Measurements from ENCODE around the gene EHD2.
"Not testable (repeated sequence)": the region's sequence is repeated elsewhere in the genome, so short reads cannot be mapped to it uniquely, and the experiment has no call there.

- TF ChIP-seq CTCF, POLR2A (IDR thresholded peaks at IDR 0.05): not testable (repeated sequence)
These were observed 1.6 kb downstream of the EHD2 start for GRCh38 chr19:47714855-47715254.
